ENCODE results near the gene TRAPPC3. TPM values are rescaled to one million over a fixed set of nuclear protein-coding genes. Genes with fewer than 3 reads are reported as not detected.

Gene TRAPPC3
- total RNA-seq, 4 donors from 2014 or later: 10.6 to 70.6 (median 38.1) TPM

- Histone ChIP-seq H3K27ac (no peak overlapping the region), H3K36me3 (no peaks in the 10 kb centered on the region), H3K27me3 (no peaks in the 10 kb centered on the region), H3K9me3 (no peaks in the 10 kb centered on the region), H3K4me1 (no peaks in the 10 kb centered on the region), H3K4me3 (no peak overlapping the region)
- TF ChIP-seq POLR2A (IDR thresholded peaks at IDR 0.05) (no peak), CTCF (IDR thresholded peaks at IDR 0.05) (no peak)
- intact Hi-C loops (cut with DNase I; ENCODE audit: low total_unique reads): loop anchor here (2.0 to 10.0 kb wide), 2 partner anchors 37 to 87 kb away; no protein-coding TSS in a partner anchor
- DNase-seq: no peak
These were observed 51.3 kb downstream of the TRAPPC3 start for GRCh38 chr1:36097693-36098585.

- Histone ChIP-seq H3K27ac (no peak overlapping the region), H3K4me1 (no peaks in the 10 kb centered on the region)
- intact Hi-C loops (cut with DNase I; ENCODE audit: low total_unique reads): loop anchor here (10.0 kb wide), 1 partner anchor 88 kb away; no protein-coding TSS in a partner anchor
These were observed 52.5 kb downstream of the TRAPPC3 start for GRCh38 chr1:36096500-36097432.

GRCh38 chr1:36095760-36096405 is 53.4 kb downstream of the TRAPPC3 start:
- H3K36me3 ChIP-seq: no peaks in the 10 kb centered on the region
- DNase-seq: no peak
- no peaks in the 10 kb centered on the region for H3K4me1 ChIP-seq
- intact Hi-C loops (cut with DNase I; ENCODE audit: low total_unique reads): loop anchor here (10.0 kb wide), 1 partner anchor 89 kb away; no protein-coding TSS in a partner anchor
- H3K9me3 ChIP-seq: no peaks in the 10 kb centered on the region
- H3K27me3 ChIP-seq: no peaks in the 10 kb centered on the region
- TF ChIP-seq POLR2A (IDR thresholded peaks at IDR 0.05) (no peak), CTCF (IDR thresholded peaks at IDR 0.05) (no peak)
- no peak overlapping the region for H3K27ac ChIP-seq
- H3K4me3 ChIP-seq: no peak overlapping the region

More at GRCh38 chr1:36096500-36097432, 52.5 kb downstream of the TRAPPC3 start:
- no peaks in the 10 kb centered on the region for H3K36me3 ChIP-seq
- TF ChIP-seq POLR2A (IDR thresholded peaks at IDR 0.05) (no peak), CTCF (IDR thresholded peaks at IDR 0.05) (no peak)
- DNase-seq: no peak
- no peaks in the 10 kb centered on the region for H3K9me3 ChIP-seq
- no peak overlapping the region for H3K4me3 ChIP-seq
- no peaks in the 10 kb centered on the region for H3K27me3 ChIP-seq

GRCh38 chr1:36094621-36095061 is 54.6 kb downstream of the TRAPPC3 start:
- intact Hi-C loops (cut with DNase I; ENCODE audit: low total_unique reads): loop anchor here (10.0 kb wide), 1 partner anchor 90 kb away; no protein-coding TSS in a partner anchor
- Histone ChIP-seq H3K27ac (no peak overlapping the region), H3K4me1 (peaks cover 1 to 5% of the 10 kb centered on the region in 2 donors)

More at GRCh38 chr1:36094621-36095061, 54.6 kb downstream of the TRAPPC3 start:
- no peak overlapping the region for H3K4me3 ChIP-seq
- H3K36me3 ChIP-seq: no peaks in the 10 kb centered on the region
- peak in 1 of 2 donors; percentile 11 for DNase-seq
- TF ChIP-seq POLR2A (IDR thresholded peaks at IDR 0.05) (no peak), CTCF (IDR thresholded peaks at IDR 0.05) (no peak)
- no peaks in the 10 kb centered on the region for H3K9me3 ChIP-seq
- H3K27me3 ChIP-seq: no peaks in the 10 kb centered on the region
